ENCODE results near the gene NOL3. TPM values are rescaled to one million over a fixed set of nuclear protein-coding genes. Genes with fewer than 3 reads are reported as not detected.
A peak's percentile ranks its signal among the peaks of the same experiment; 100 is the strongest.

The NOL3 gene
- total and polyA plus RNA-seq, 9 of the 15 experiments (the other 6 are each of a cell fraction or from before 2014, with no cell fraction given) = 0.45 to 14.0 (median 5.4) TPM

- TF ChIP-seq HES1 (IDR thresholded peaks at IDR 0.05; ENCODE audit: low read depth) (no peak), ESRRA (IDR thresholded peaks at IDR 0.05; ENCODE audit: borderline replicate concordance, low read depth) (peak; percentile 55; the same call in 1 of the 2 replicates), ZNF3 (CRISPR knock-in tag; IDR thresholded peaks at IDR 0.05) (no peak), POLR2G (IDR thresholded peaks at IDR 0.05; ENCODE audit: low read depth, low read length) (no peak), HMBOX1 (IDR thresholded peaks at IDR 0.05) (no peak), ZNF311 (CRISPR knock-in tag; IDR thresholded peaks at IDR 0.05) (no peak), ZBTB9 (CRISPR knock-in tag; IDR thresholded peaks at IDR 0.05) (no peak), PPARD (CRISPR knock-in tag; IDR thresholded peaks at IDR 0.05) (no peak), STAT5A (IDR thresholded peaks at IDR 0.05; ENCODE audit: borderline replicate concordance, low read length) (no peak), TCF7L2 (IDR thresholded peaks at IDR 0.05; ENCODE audit: low read depth, low read length) (no peak), ZNF274 (IDR thresholded peaks at IDR 0.05; ENCODE audit: borderline replicate concordance, low read depth, low read length) (no peak), IRF9 (tag; IDR thresholded peaks at IDR 0.05) (no peak), ZNF57 (CRISPR knock-in tag; IDR thresholded peaks at IDR 0.05) (no peak), NCOA6 (IDR thresholded peaks at IDR 0.05) (peak; percentile 74), JUN (IDR thresholded peaks at IDR 0.05; ENCODE audit: borderline replicate concordance, low read depth, low read length) (peak; percentile 55; the same call in 1 of the 2 replicates), JUN (CRISPR knock-in tag; IDR thresholded peaks at IDR 0.05; ENCODE audit: borderline replicate concordance) (no peak; the same call in 1 of the 2 replicates), CEBPB (tag; IDR thresholded peaks at IDR 0.05) (no peak), SRF (CRISPR knock-in tag; IDR thresholded peaks at IDR 0.05) (peak in 1 of 2 experiments; percentile 84; a peak in 1 of 4 replicates), CBFB (CRISPR knock-in tag; IDR thresholded peaks at IDR 0.05) (peak; percentile 80), TFAM (CRISPR knock-in tag; conservative IDR thresholded peaks at IDR 0.05) (no peak), ZNF707 (CRISPR knock-in tag; conservative IDR thresholded peaks at IDR 0.05) (no peak), ZNF146 (CRISPR knock-in tag; IDR thresholded peaks at IDR 0.05; ENCODE audit: unreplicated experiment) (peak; percentile 11), BCOR (IDR thresholded peaks at IDR 0.05) (peak; percentile 21; the same call in 1 of the 2 replicates)
Observed at GRCh38 chr16:67184995-67185650, 14.8 kb downstream of the NOL3 start (continued).
